ENCODE measurements around the gene NISCH.

DNA sequence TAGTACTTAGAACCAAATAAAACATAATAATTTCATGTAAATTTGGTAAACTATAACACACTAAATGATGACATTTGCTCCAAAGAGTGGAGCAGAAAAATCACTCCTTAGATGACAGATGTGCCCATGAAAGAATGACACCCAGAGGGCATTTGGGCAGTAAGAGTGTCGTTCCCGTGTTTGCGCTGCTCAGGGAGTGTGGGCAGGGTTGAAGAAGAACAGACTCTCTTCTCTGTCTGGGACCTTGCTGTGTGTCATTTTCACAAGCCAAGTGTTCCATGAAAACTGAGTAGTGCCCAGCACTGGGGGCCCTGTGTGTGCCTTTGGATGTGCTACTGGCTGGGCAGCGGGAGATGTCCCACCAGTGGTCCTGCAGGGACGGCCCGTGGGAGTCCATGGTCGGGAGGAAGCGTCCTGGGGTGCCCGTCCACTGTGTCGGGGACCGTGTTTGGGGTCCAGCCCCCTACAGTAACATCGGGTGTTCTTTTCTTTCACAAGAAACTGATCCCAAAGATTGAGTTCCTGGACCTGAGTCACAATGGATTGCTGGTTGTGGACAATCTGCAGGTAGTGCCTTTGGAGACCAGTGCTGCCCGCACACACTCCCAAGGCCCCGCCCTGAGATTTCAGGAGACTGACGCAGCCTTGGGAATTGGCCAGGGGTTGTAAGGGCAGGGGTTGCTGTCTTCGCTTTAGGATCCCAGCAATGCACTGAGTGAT, 21.8 kb downstream of the NISCH start:
- TF ChIP-seq EP300 (IDR thresholded peaks at IDR 0.05), result no peak
- no peak for TF ChIP-seq CTCF (IDR thresholded peaks at IDR 0.05)
- TF ChIP-seq POLR2A (IDR thresholded peaks at IDR 0.05), result no peak

All from ovary (tissue), 3 donors.